CD4-positive, alpha-beta T cell treated with Interleukin-10 for 1 hour (primary cell): ENCODE results near the gene TIMM50.

ENCODE experiments used
- DNase-seq: peaks from one replicate; pipeline ENCODE4 v3.0.0-alpha.2; 2020

TIMM50 gene

GRCh38 chr19:39539165-39539517 is 58.5 kb downstream of the TIMM50 start:
- DNase-seq, result no peak

DNA sequence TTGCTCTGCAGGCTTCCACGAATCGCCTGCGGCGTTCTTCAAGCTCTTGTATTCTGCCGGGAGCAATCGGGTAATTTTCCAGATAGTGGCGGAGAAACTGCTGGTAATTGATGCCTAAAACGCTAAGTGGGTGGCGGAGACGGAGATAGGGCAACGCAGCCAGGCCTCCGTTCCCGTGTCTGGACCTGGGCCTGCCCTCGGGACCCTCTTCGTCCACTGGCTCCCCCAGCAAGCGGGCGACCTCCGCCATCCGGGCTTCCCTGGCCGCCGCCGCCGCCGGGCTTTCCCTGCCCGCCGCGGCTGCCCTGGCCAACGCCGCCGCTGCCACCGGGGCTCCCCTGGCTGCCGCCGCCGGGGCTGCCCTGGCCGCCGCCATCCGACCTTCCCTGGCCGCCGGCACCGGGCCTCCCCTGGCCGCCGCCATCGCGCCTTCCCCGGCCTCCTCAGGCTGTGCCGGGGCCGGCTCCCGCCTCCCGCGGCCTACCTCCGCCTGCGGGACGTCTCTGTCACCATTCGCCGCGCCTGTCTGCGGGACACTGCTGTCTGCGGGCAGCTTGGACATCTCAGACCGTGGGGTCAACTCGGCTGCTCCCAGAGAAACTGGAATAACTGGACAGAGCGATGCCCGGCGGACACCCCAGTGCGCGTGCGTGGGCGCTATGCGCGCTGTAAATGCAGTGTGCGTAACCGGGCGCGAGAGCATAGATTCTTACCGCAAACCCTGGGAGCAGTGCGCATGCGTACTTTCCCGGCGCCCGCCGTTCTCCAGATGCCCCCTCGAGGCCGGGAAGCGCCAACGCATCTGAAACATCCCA is 59.1 kb downstream of the TIMM50 start, which contains the start of gene EID2:
TSS of gene EID2 (minus strand) at position 644 of the 815 bp plus-strand sequence. CDS start at position 562, 82 bp downstream.
- DNase-seq, result peak; percentile 94

DNA sequence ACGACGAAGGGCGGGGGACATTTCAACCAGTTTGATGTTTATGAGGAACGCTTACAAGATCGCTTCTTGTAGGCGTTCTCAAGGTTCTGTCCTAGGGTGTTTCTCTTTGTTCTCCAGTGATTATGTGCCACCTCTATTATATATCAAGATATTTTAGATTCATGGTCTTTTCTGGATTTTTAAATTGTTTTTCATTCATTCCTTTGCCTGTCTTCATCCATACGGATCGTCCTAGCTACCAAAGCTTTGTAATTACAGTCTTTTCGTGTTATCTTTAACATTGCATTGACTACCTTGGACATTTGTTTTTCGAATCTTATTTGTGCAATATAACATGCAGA is 59.7 kb downstream of the TIMM50 start:
- DNase-seq, result no peak
